ENCODE results near the gene GAS2L2. TPM values are rescaled to one million over a fixed set of nuclear protein-coding genes. Genes with fewer than 3 reads are reported as not detected.

Gene GAS2L2
- total RNA-seq, 2 experiments from 2014 or later: 0.07 TPM; not detected in 1

DNA sequence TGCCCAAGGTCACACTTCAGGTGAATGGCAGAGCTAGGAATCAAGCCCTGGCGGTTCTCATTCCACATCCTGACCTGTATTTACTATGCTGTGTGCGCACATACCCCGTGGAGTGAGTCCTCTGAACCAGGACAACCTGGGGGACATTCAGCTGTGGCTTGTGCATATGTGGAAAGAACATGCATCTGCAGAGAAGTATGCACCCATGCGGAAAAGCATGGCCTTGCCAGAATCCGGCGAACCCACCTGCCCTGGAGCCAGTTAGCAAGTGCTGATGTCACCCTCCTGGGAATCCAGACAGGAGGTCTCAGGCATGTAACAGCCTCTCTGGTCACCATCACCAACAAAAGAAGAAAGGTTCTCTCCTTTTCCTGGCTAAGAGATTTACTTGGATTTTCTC, 19.7 kb downstream of the GAS2L2 start:
- no peaks in the 10 kb centered on the region for H3K27me3 Mint-ChIP-seq
- intact Hi-C loops (cut with DNase I, micrococcal nuclease): loop anchor here in 1 of 2 experiments (5.0 kb wide), 1 partner anchor 591 kb away; the partner anchor contains the start of gene NLE1
- H3K36me3 Mint-ChIP-seq (ENCODE audit: low read depth): no peaks in the 10 kb centered on the region
- ChIA-PET CTCF (interaction anchor here (0.7 to 1.1 kb wide), 3 partner anchors 10 to 31 kb away, joined by 3 to 6 read pairs (median 4); no protein-coding TSS in a partner anchor), POLR2A (no interaction called here)
- ATAC-seq (no peak), DNase-seq (no peak)
- H3K4me3 Mint-ChIP-seq: no peak overlapping the region
- H3K27ac Mint-ChIP-seq: no peak overlapping the region
- H3K9me3 Mint-ChIP-seq (ENCODE audit: low read depth): no peaks in the 10 kb centered on the region
- peaks cover 16% of the 10 kb centered on the region for H3K4me1 Mint-ChIP-seq

GRCh38 chr17:35732806-35733136, 20.3 kb downstream of the GAS2L2 start:
- no peak overlapping the region for H3K27ac Mint-ChIP-seq

DNA sequence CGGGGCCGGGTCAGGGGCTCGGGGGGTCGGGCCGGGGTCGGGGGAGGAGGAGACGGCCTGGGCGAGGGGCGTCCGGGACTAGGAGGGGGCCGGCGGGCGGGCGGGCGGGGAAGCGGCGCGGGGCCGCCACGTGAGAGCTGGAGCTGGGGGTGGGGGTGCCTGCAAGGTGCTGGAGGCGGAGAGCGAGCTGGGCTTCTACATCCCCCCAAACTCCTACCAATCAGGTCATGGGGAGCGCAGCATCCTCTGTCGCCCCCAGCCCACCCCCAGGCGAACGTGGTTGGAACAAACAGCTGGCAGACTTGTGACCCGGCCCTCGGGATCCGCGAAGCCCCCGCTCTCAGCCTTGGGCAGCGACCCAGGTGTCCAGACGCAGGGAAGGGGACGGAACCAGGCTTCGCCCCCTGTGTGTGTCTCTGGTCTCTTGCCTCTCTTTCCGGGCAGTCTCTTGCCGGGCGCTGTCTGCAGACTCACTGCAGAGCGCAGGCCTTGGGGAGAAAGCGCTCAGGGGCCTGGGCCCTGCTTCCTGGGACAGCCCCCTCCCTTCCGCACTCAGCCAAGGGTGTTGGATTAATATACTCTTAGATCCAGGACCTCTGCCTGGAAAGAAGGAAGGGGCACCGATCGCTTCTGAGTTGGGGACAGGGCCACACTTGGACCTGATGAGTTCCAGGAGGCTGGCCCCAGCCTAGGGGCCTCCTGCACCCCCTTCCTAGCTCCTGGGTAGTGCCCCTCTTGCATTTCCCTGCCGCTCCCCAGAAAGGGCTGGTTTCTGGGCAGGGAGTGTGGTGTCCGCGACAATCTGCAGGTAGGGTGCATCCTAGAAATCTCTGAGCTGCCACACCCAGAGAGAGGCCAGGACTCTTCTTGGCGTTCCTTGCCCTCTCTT, 20.9 kb downstream of the GAS2L2 start:
- no peak overlapping the region for H3K27ac Mint-ChIP-seq
- H3K27me3 Mint-ChIP-seq: no peaks in the 10 kb centered on the region
- intact Hi-C loops (cut with DNase I, micrococcal nuclease): loop anchor here in 1 of 2 experiments (5.0 kb wide), 1 partner anchor 590 kb away; the partner anchor contains the start of gene NLE1
- peaks cover 16% of the 10 kb centered on the region for H3K4me1 Mint-ChIP-seq
- DNase-seq (peak; percentile 27), ATAC-seq (no peak)
- peak overlapping the region; percentile 70 for H3K4me3 Mint-ChIP-seq
- H3K9me3 Mint-ChIP-seq (ENCODE audit: low read depth): no peaks in the 10 kb centered on the region
- CTCF ChIA-PET: interaction anchor here (0.6 to 2.1 kb wide), 5 partner anchors 9 to 144 kb away, joined by 3 to 6 read pairs (median 4); no protein-coding TSS in a partner anchor
- H3K36me3 Mint-ChIP-seq (ENCODE audit: low read depth): no peaks in the 10 kb centered on the region
- POLR2A ChIA-PET: no interaction called here

More at GRCh38 chr17:35732806-35733136, 20.3 kb downstream of the GAS2L2 start:
- intact Hi-C loops (cut with DNase I, micrococcal nuclease): loop anchor here in 1 of 2 experiments (5.0 kb wide), 1 partner anchor 590 kb away; the partner anchor contains the start of gene NLE1
- CTCF ChIA-PET: interaction anchor here (0.6 to 1.1 kb wide), 4 partner anchors 11 to 143 kb away, joined by 3 to 6 read pairs (median 4); no protein-coding TSS in a partner anchor
- DNase-seq (no peak), ATAC-seq (no peak)
- Mint-ChIP-seq H3K4me1 (peaks cover 16% of the 10 kb centered on the region), H3K4me3 (peak overlapping the region; percentile 70), H3K27me3 (no peaks in the 10 kb centered on the region), H3K36me3 (ENCODE audit: low read depth) (no peaks in the 10 kb centered on the region), H3K9me3 (ENCODE audit: low read depth) (no peaks in the 10 kb centered on the region)
- POLR2A ChIA-PET: no interaction called here

GRCh38 chr17:35731239-35731916, 21.7 kb downstream of the GAS2L2 start, which contains the start of gene RASL10B:
RASL10B (plus strand) TSS chr17:35731639; CDS start chr17:35735185, 3,546 bp downstream.
- CTCF ChIA-PET: interaction anchor here (0.6 to 2.1 kb wide), 7 partner anchors 9 to 120 kb away, joined by 3 to 6 read pairs (median 5); no protein-coding TSS in a partner anchor
- Mint-ChIP-seq H3K4me1 (peaks cover 16% of the 10 kb centered on the region), H3K36me3 (ENCODE audit: low read depth) (no peaks in the 10 kb centered on the region), H3K27ac (peak within 1 kb of the TSS; percentile 70), H3K27me3 (no peaks in the 10 kb centered on the region), H3K9me3 (ENCODE audit: low read depth) (no peaks in the 10 kb centered on the region), H3K4me3 (peak within 1 kb of the TSS; percentile 70)
- intact Hi-C loops (cut with DNase I, micrococcal nuclease): loop anchor here in 1 of 2 experiments (5.0 kb wide), 1 partner anchor 589 kb away; the partner anchor contains the start of gene NLE1
- POLR2A ChIA-PET: no interaction called here
- DNase-seq (peak; percentile 81), ATAC-seq (peak; percentile 84)

DNA sequence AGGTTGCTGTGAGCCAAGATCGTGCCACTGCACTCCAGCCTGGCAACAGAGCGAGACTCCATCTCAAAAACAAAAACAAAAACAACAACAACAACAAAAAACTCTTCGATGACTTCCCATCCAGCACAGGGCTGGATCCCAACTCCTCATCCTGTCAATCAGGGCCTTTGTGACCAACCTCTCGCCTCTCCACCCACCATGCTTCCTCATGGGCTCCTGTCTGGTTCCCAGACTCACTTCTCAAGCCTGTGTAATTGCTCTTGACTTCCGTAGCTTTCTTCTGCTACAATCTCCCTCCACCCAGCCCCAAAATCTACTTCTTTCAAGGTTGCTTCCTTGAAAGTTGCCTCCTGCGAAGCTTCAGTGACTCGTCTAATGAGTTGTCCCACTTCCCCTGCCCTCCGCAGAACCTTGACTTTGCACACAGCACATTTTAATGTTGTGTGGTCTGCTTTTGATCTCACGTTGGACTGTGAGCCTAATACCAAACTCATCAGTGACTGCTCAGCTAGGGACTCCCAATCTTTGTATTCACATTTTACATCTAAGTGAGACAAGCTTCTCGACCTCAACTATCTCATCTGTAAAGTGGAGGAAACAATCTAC, 22.5 kb downstream of the GAS2L2 start:
- Mint-ChIP-seq H3K4me3 (peak overlapping the region; percentile 65), H3K36me3 (ENCODE audit: low read depth) (peaks cover 5% of the 10 kb centered on the region), H3K27me3 (no peaks in the 10 kb centered on the region), H3K27ac (peak overlapping the region; percentile 70), H3K9me3 (ENCODE audit: low read depth) (no peaks in the 10 kb centered on the region), H3K4me1 (peaks cover 16% of the 10 kb centered on the region)
- DNase-seq (peak; percentile 27), ATAC-seq (peak; percentile 40)
- CTCF ChIA-PET: interaction anchor here (0.6 to 2.1 kb wide), 6 partner anchors 8 to 78 kb away, joined by 3 to 6 read pairs (median 4); partner anchors contain the start of gene TAF15
- POLR2A ChIA-PET: interaction anchor here (0.6 kb wide), 1 partner anchor 542 kb away, joined by 3 read pairs; no protein-coding TSS in a partner anchor
- intact Hi-C loops (cut with DNase I, micrococcal nuclease): loop anchor here in 1 of 2 experiments (5.0 kb wide), 1 partner anchor 588 kb away; the partner anchor contains the start of gene NLE1

- peaks cover 15% of the 10 kb centered on the region for H3K36me3 Mint-ChIP-seq (ENCODE audit: low read depth)
- ATAC-seq: no peak
- DNase-seq: no peak
- H3K9me3 Mint-ChIP-seq (ENCODE audit: low read depth): no peaks in the 10 kb centered on the region
- ChIA-PET CTCF (interaction anchor here (0.5 to 1.8 kb wide), 2 partner anchors 18 to 281 kb away, joined by 3 to 6 read pairs; no protein-coding TSS in a partner anchor), POLR2A (no interaction called here)
- H3K4me1 Mint-ChIP-seq: peaks cover 16% of the 10 kb centered on the region
- intact Hi-C loops (cut with DNase I, micrococcal nuclease): no loop called here
- no peak overlapping the region for H3K27ac Mint-ChIP-seq
- no peak overlapping the region for H3K4me3 Mint-ChIP-seq
- no peaks in the 10 kb centered on the region for H3K27me3 Mint-ChIP-seq
Observed at GRCh38 chr17:35729405-35729833, 23.6 kb downstream of the GAS2L2 start.

DNA sequence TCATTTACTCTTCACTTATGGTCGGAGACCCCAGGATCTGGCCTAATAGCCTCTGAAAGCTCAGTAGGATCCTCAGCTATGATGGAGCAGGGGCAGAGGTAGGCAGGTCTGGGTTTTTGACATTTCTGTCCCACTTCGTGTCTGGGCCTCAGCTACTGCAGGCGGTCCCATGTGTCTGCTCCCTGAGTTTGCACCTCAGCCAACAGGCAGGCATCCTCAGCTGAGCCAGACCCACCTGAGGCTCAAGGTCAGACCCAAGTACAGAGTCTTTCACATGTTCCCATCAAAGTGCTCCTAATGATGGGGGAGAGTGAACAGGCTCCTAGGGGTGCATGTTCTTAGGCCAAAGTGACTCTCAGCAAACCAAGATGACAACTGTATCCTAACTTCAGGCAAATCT, 24.5 kb downstream of the GAS2L2 start:
- ATAC-seq: no peak
- Mint-ChIP-seq H3K4me3 (no peak overlapping the region), H3K36me3 (ENCODE audit: low read depth) (peaks cover 22% of the 10 kb centered on the region), H3K27ac (no peak overlapping the region), H3K9me3 (ENCODE audit: low read depth) (no peaks in the 10 kb centered on the region), H3K4me1 (peaks cover 16% of the 10 kb centered on the region), H3K27me3 (no peaks in the 10 kb centered on the region)
- POLR2A ChIA-PET: no interaction called here
- DNase-seq: no peak
- CTCF ChIA-PET: no interaction called here
- intact Hi-C loops (cut with DNase I, micrococcal nuclease): no loop called here

DNA sequence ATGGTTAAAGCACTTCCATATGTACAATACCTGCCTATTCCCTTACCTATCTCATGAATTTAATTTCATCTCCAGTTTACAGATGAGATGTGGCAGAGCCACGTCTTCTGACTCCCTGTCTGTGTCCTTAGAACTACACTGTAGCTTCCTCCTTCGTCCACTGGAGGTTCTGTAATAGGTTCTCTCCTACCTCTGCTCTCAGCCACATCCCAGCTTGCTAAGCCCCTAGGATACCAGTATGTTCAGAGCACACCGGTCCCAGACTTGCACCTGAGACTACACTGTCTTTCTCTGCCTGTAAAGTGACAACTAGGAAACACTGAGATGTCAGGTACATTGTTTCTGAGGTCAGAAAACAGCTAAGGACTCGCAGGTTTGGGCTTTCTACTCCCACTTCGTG, 25.4 kb downstream of the GAS2L2 start:
- Mint-ChIP-seq H3K27me3 (no peaks in the 10 kb centered on the region), H3K4me1 (peaks cover 16% of the 10 kb centered on the region), H3K9me3 (ENCODE audit: low read depth) (no peaks in the 10 kb centered on the region), H3K36me3 (ENCODE audit: low read depth) (peaks cover 26% of the 10 kb centered on the region), H3K27ac (no peak overlapping the region), H3K4me3 (no peak overlapping the region)
- intact Hi-C loops (cut with DNase I, micrococcal nuclease): no loop called here
- DNase-seq (no peak), ATAC-seq (no peak)
- ChIA-PET CTCF (interaction anchor here (0.6 to 1.2 kb wide), 3 partner anchors 17 to 92 kb away, joined by 3 read pairs; partner anchors contain the start of gene TAF15), POLR2A (no interaction called here)

DNA sequence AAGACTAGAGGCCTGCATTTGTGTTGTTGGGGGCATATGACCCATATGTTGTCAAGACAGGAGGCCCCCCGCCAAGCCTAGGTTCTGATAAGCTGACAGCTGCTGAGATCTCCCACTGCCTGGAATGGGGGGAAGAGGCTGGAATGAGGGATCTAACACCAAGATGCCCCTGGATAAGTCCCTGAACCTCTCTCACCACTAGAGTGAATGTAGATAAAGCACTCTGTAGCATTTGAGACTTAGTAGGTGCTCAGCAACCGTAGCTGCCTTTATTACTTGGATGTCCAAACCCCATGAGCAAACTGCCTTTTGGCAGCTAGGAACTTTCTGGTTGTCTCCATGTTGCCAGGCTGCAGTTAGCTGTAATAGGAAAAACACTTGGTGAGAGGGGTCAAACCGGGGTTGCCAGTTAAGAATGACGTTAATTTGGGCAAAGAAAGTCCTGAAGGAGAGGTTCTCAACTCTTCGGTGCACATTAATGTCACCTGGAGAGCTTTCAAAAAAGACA, 26.0 kb downstream of the GAS2L2 start:
- ChIA-PET POLR2A (no interaction called here), CTCF (interaction anchor here (0.6 to 1.2 kb wide), 4 partner anchors 18 to 92 kb away, joined by 3 to 6 read pairs (median 3); partner anchors contain the start of gene TAF15)
- Mint-ChIP-seq H3K4me3 (no peak overlapping the region), H3K4me1 (peaks cover 16% of the 10 kb centered on the region), H3K36me3 (ENCODE audit: low read depth) (peaks cover 26% of the 10 kb centered on the region), H3K27me3 (no peaks in the 10 kb centered on the region), H3K27ac (no peak overlapping the region), H3K9me3 (ENCODE audit: low read depth) (no peaks in the 10 kb centered on the region)
- intact Hi-C loops (cut with DNase I, micrococcal nuclease): no loop called here
- DNase-seq (no peak), ATAC-seq (no peak)

DNA sequence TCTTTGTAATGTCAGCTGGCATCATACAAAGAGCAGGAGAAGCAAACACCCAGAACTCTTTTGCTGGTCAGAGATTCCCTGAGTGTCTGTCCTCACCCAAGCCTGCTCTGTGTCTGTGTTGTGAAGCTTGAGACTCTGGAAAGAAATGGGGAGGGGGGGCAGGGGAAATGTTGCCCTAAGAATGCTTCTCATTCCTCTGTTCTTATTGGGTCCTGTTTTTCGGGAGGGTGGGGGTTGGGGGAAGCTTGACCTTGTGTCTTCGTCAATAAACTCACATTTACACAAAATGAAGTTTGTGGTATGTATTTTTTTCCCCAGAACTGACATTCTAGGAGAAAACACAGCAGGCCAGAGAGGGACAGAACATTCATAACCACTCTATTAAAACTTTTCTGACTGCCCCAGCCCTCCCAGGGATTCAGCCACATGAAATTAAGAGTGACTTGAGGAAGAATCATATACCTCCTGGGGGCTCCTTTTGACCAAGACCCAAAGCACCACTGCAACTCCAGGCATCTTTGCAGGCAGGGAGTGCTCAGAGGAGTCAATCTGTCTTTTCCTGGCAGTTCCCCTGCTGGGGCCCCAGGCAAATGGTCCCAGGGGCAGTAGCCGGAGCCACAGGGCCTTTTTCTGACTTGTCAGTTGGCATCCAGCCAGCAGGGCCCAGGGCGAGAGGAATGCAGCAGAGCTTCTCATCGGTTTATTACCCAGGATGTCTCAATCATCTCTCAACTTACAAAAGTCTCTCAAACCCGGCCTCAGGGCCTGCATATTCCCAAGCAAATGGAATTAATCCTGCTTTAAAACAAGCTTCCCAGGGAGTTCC, 26.7 kb downstream of the GAS2L2 start:
- DNase-seq (no peak), ATAC-seq (no peak)
- intact Hi-C loops (cut with DNase I, micrococcal nuclease): no loop called here
- Mint-ChIP-seq H3K4me1 (peaks cover 16% of the 10 kb centered on the region), H3K27me3 (no peaks in the 10 kb centered on the region), H3K4me3 (no peak overlapping the region), H3K27ac (no peak overlapping the region), H3K9me3 (ENCODE audit: low read depth) (no peaks in the 10 kb centered on the region), H3K36me3 (ENCODE audit: low read depth) (peaks cover 26% of the 10 kb centered on the region)
- ChIA-PET CTCF (interaction anchor here (0.9 kb wide), 2 partner anchors 21 to 38 kb away, joined by 3 to 6 read pairs; no protein-coding TSS in a partner anchor), POLR2A (no interaction called here)
